Mesenchymal stem cell (in vitro differentiated cells and primary cell): ENCODE measurements around the gene DDIT3.
A peak's percentile ranks its signal among the peaks of the same experiment; 100 is the strongest.

Source experiments
- DNase-seq: peaks from one replicate; pipeline ENCODE4 v3.0.0-alpha.2; 2013
- H2AFZ ChIP-seq: one replicate; pipeline ENCODE4 v1.6.1; 2013; ENCODE audit warnings: low read depth, mild to moderate bottlenecking, control low read depth, inconsistent platforms, low read length, moderate library complexity
- H2AK5ac ChIP-seq: 2 replicates; pipeline ENCODE4 v1.6.1; 2013; ENCODE audit warnings: low read length, moderate library complexity, mild to moderate bottlenecking, inconsistent platforms; ENCODE audit not compliant: severe bottlenecking
- H2BK120ac ChIP-seq: one replicate; pipeline ENCODE4 v1.6.1; 2013; ENCODE audit warnings: low read depth, mild to moderate bottlenecking, inconsistent platforms, low read length, moderate library complexity
- H2BK12ac ChIP-seq, 2 experiments: one replicate each; pipeline ENCODE4 v1.6.1; 2013; ENCODE audit warnings: inconsistent platforms in 2 of 2, low read length in 2 of 2, mild to moderate bottlenecking in 2 of 2, moderate library complexity in 2 of 2, control low read depth in 1 of 2
- H2BK15ac ChIP-seq: one replicate; pipeline ENCODE4 v1.6.1; 2013; ENCODE audit warnings: mild to moderate bottlenecking, low read depth, inconsistent platforms; ENCODE audit not compliant: poor library complexity, severe bottlenecking
- H2BK5ac ChIP-seq: 2 replicates; pipeline ENCODE4 v1.6.1; 2013; ENCODE audit warnings: low read depth, mild to moderate bottlenecking, low read length, control low read depth, inconsistent platforms; ENCODE audit not compliant: poor library complexity, severe bottlenecking
- H3K14ac ChIP-seq, 2 experiments: one replicate each; pipeline ENCODE4 v1.6.1; 2013; ENCODE audit warnings: inconsistent platforms in 2 of 2, low read length in 2 of 2, control low read depth in 1 of 2, mild to moderate bottlenecking in 1 of 2, moderate library complexity in 1 of 2
- H3K18ac ChIP-seq, 2 experiments: one replicate each; pipeline ENCODE4 v1.6.1; 2013; ENCODE audit warnings: inconsistent platforms in 2 of 2, low read length in 2 of 2, control low read depth in 1 of 2, low read depth in 1 of 2, mild to moderate bottlenecking in 1 of 2
- H3K23ac ChIP-seq, 2 experiments: one replicate each; pipeline ENCODE4 v1.6.1; 2013; ENCODE audit warnings: inconsistent platforms in 2 of 2, low read length in 2 of 2, mild to moderate bottlenecking in 2 of 2, moderate library complexity in 2 of 2, control low read depth in 1 of 2
- H3K27ac ChIP-seq: 2 replicates; pipeline ENCODE4 v1.5.1; 2013; ENCODE audit warnings: mild to moderate bottlenecking, moderate library complexity, low read length, control low read depth, inconsistent platforms; ENCODE audit not compliant: poor library complexity, severe bottlenecking
- H3K27me3 ChIP-seq, 2 experiments: 2 replicates each; pipeline versions ENCODE4 v1.6.1 to v1.7.0; 2013; ENCODE audit warnings: low read length in 2 of 2, mild to moderate bottlenecking in 2 of 2, moderate library complexity in 2 of 2, control low read depth in 1 of 2, inconsistent platforms in 1 of 2; ENCODE audit not compliant: control insufficient read depth in 1 of 2, insufficient read depth in 1 of 2
- H3K36me3 ChIP-seq, 2 experiments: 2 replicates each; pipeline versions ENCODE4 v1.6.1 to v1.7.0; 2013; ENCODE audit warnings: low read length in 2 of 2, control low read depth in 1 of 2, inconsistent platforms in 1 of 2, low read depth in 1 of 2, mild to moderate bottlenecking in 1 of 2; ENCODE audit not compliant: insufficient read depth in 2 of 2, control insufficient read depth in 1 of 2
- H3K4ac ChIP-seq, 2 experiments: one replicate each; pipeline ENCODE4 v1.6.1; 2013; ENCODE audit warnings: inconsistent platforms in 2 of 2, low read length in 2 of 2, mild to moderate bottlenecking in 2 of 2, moderate library complexity in 2 of 2, control low read depth in 1 of 2, low read depth in 1 of 2
- H3K4me1 ChIP-seq: 2 replicates; pipeline ENCODE4 v1.6.1; 2013; ENCODE audit warnings: low read depth, low read length, control low read depth; ENCODE audit not compliant: control insufficient read depth, insufficient read depth
- H3K4me2 ChIP-seq: 2 replicates; pipeline ENCODE4 v1.6.1; 2013; ENCODE audit warnings: low read length, mild to moderate bottlenecking, inconsistent platforms; ENCODE audit not compliant: poor library complexity, severe bottlenecking
- H3K4me3 ChIP-seq, 2 experiments: 2 replicates each; pipeline versions ENCODE4 v1.5.1 to v1.7.0; 2013; ENCODE audit warnings: low read length in 2 of 2, mild to moderate bottlenecking in 2 of 2, control low read depth in 1 of 2, low read depth in 1 of 2; ENCODE audit not compliant: insufficient read depth in 1 of 2
- H3K79me1 ChIP-seq: replicated peaks from 2 replicates; pipeline ENCODE4 v1.6.1; 2013; ENCODE audit warnings: mild to moderate bottlenecking, control low read depth, low read length, inconsistent platforms; ENCODE audit not compliant: poor library complexity, severe bottlenecking
- H3K9ac ChIP-seq: 2 replicates; pipeline ENCODE4 v1.7.0; 2013; ENCODE audit warnings: mild to moderate bottlenecking, low read length, moderate library complexity
- H3K9me3 ChIP-seq: 2 replicates; pipeline ENCODE4 v1.7.0; 2013; ENCODE audit warnings: mild to moderate bottlenecking, low read length; ENCODE audit not compliant: control insufficient read depth
- H4K8ac ChIP-seq: one replicate; pipeline ENCODE4 v1.6.1; 2013; ENCODE audit warnings: inconsistent platforms, mild to moderate bottlenecking, low read length, moderate library complexity
- H4K91ac ChIP-seq: one replicate; pipeline ENCODE4 v1.6.1; 2013; ENCODE audit warnings: mild to moderate bottlenecking, low read length, inconsistent platforms
- WGBS: methylation state at CpG from one replicate; pipeline ENCODE4 v1.1.7; 2013; ENCODE audit warnings: mixed read lengths; 5-methylcytosine and 5-hydroxymethylcytosine counted together

Gene DDIT3

DNA sequence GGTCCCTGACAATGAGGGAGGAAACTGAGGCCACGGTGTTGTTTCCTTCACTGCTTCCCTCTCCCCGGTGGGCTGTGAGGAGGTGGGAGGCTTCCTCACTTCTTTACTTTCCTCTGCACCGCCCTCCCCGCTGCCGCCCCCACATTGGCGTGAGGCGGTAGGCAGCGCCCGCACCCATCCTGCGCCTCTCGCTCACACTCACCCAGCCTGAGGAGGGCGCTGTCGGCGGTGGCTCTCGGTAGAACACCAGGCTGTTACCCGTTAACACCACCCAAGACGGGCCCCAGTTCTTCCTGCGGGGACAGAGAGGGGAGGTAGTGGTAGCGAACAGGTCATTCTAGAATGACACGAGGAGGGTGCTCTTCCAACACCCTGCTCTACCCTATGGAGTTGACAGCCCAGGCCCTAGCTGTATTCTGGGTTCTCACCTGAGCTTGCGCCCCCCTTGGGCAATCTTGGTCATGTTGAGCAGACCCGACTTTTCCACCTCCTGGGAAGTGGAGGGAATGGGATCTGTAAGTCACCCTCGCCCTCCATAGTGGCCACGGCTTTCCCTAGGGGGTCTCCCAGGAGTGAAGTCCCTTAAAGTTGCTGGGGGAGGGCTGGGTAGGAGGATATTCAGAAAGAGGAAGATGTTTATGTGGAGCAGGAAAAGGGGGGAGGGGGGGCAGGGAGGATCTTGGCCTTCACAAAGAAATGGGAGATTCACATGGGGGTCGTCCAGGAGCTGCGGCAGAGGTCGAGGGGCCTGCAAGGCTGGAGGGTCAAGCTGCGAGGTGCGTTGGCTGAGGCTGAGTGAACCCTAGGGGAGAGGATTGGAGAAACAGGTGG is 43.9 kb downstream of the DDIT3 start:
- peak overlapping the region in 1 of 2 experiments; percentile 55 for H3K4me3 ChIP-seq
- H2BK12ac ChIP-seq, result no peak overlapping the region
- H2AK5ac ChIP-seq, result no peak overlapping the region
- H3K9me3 ChIP-seq, result no peaks in the 10 kb centered on the region
- H3K36me3 ChIP-seq, result no peaks in the 10 kb centered on the region
- no peak for DNase-seq
- H4K8ac ChIP-seq, result no peak overlapping the region
- no peak overlapping the region for H2BK120ac ChIP-seq
- no peak overlapping the region for H3K18ac ChIP-seq
- H3K9ac ChIP-seq, result no peak overlapping the region
- H3K4me2 ChIP-seq, result no peak overlapping the region
- no peak overlapping the region for H4K91ac ChIP-seq
- no peak overlapping the region for H3K4ac ChIP-seq
- H3K79me1 ChIP-seq, result no peaks in the 10 kb centered on the region
- H3K14ac ChIP-seq, result no peak overlapping the region
- no peak overlapping the region for H3K23ac ChIP-seq
- H2BK5ac ChIP-seq, result no peak overlapping the region
- no peak overlapping the region for H2AFZ ChIP-seq
- no peak overlapping the region for H2BK15ac ChIP-seq
- H3K27ac ChIP-seq, result no peak overlapping the region
- peaks cover 17% of the 10 kb centered on the region for H3K4me1 ChIP-seq
- WGBS, result 43% methylated on average over 22 of the region's 29 CpGs
- peaks cover 63 to 96% of the 10 kb centered on the region in 2 experiments for H3K27me3 ChIP-seq

DNA sequence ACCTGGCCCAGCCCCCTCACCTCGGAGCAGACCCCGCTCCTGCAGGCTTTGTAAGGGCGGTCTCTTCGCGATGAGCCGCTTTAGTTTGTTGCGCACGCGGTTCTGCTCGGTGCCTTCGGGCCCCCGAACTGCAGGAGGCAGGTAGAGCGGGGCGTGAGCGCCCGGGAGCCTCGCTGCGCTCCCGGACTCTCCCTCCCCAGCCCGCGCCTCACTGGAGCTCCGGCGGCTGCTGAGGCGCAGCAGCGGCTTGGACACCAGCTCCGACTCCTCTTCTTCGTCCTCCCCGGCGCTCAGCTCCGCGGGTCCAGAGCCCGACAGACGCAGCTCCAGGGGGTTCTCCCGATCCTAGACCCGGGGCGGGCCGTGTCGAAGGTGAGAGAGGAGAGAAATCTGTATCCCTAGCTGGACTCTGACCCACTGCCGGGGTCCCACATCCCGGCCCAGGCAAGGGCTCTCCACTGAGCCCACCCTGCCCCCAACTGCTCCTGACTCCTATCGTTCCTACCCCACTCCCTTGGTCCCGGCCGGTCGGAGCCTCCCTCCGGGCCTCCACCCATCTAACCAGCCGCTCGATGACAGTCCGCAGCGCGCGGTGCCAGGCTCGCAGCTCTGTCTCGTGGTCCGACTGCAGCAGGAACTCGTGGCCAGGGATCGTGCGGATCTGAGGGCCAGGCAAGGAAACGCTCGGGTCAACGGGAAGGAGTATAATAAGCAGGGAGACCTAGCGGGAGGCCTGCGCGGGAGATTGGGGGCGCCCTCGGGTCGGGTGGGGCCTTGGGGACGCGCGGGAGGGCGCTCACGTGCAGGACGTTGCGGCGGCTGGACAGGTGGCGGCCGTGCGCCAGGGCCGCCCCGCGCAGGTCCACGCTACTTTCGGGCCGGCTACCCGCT is 44.8 kb downstream of the DDIT3 start:
- H3K79me1 ChIP-seq, result no peaks in the 10 kb centered on the region
- H2AFZ ChIP-seq, result peak overlapping the region; percentile 24
- peak overlapping the region; percentile 4 to 55 for H3K4me3 ChIP-seq
- peak overlapping the region; percentile 72 for H3K4me2 ChIP-seq
- no peak overlapping the region for H4K8ac ChIP-seq
- H2BK12ac ChIP-seq, result no peak overlapping the region
- H3K27ac ChIP-seq, result no peak overlapping the region
- no peak overlapping the region for H2BK15ac ChIP-seq
- DNase-seq, result peak; percentile 51
- no peak overlapping the region for H2BK120ac ChIP-seq
- no peak overlapping the region for H3K9ac ChIP-seq
- no peak overlapping the region for H2BK5ac ChIP-seq
- no peak overlapping the region for H3K14ac ChIP-seq
- H4K91ac ChIP-seq, result no peak overlapping the region
- peak overlapping the region in 1 of 2 experiments; percentile 76 for H3K23ac ChIP-seq
- H3K4me1 ChIP-seq, result peaks cover 17% of the 10 kb centered on the region
- H3K18ac ChIP-seq, result no peak overlapping the region
- H3K9me3 ChIP-seq, result no peaks in the 10 kb centered on the region
- no peaks in the 10 kb centered on the region for H3K36me3 ChIP-seq
- no peak overlapping the region for H3K4ac ChIP-seq
- H3K27me3 ChIP-seq, result peaks cover 72 to 96% of the 10 kb centered on the region in 2 experiments
- 4% methylated on average over 56 of the region's 84 CpGs for WGBS
- no peak overlapping the region for H2AK5ac ChIP-seq

DNA sequence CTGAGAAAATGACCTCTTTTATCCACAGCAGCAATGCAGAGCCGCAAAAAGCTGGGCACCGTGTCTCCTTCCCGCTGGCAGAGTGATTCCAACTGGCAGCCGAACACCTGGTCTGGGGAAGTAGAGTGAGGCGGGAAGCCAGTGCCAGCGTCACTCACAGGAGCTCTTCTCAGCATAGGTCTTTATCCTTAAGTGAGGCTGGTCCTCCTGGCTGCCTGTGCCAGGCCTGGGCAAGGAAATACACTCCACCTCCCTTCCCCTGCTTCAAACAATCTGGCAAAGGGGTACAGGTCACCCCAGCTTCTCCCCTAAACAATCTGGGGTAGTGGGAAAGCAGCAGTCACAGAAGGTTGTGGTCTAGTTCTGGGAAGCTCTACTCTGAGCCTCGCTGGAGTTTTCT is 45.5 kb downstream of the DDIT3 start:
- no peak overlapping the region for H2BK120ac ChIP-seq
- 67% methylated on average over 7 of the region's 7 CpGs for WGBS
- H3K9me3 ChIP-seq, result no peaks in the 10 kb centered on the region
- no peaks in the 10 kb centered on the region for H3K79me1 ChIP-seq
- no peak overlapping the region for H3K27ac ChIP-seq
- H4K91ac ChIP-seq, result no peak overlapping the region
- no peak overlapping the region for H4K8ac ChIP-seq
- no peak overlapping the region for H3K14ac ChIP-seq
- H3K4me3 ChIP-seq, result no peak overlapping the region
- H3K36me3 ChIP-seq, result no peaks in the 10 kb centered on the region
- peak overlapping the region in 1 of 2 experiments; percentile 76 for H3K23ac ChIP-seq
- peaks cover 17% of the 10 kb centered on the region for H3K4me1 ChIP-seq
- H2BK5ac ChIP-seq, result no peak overlapping the region
- no peak overlapping the region for H3K18ac ChIP-seq
- peaks cover 78 to 98% of the 10 kb centered on the region in 2 experiments for H3K27me3 ChIP-seq
- peak overlapping the region; percentile 72 for H3K4me2 ChIP-seq
- H2BK15ac ChIP-seq, result no peak overlapping the region
- no peak overlapping the region for H3K4ac ChIP-seq
- H3K9ac ChIP-seq, result no peak overlapping the region
- DNase-seq, result no peak
- H2BK12ac ChIP-seq, result no peak overlapping the region
- no peak overlapping the region for H2AK5ac ChIP-seq
- no peak overlapping the region for H2AFZ ChIP-seq

DNA sequence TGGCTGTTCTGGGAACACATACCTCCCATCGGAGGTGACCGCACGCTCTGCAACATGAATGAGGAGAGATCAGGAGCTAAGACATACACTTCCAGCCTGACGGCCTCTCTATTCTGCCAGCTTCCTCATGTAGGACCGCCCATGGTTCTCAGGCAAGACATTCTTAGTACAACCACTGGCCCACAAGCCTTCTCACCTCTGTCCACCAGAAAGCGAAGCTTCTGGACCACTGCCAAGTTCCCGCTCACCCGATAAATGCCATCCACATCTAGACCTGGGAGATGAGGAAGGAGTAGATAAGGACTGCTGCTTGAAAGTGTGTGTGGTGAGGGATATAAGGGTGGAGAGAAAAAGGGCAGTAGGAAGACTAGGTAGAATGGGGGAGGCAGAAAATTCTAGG is 45.9 kb downstream of the DDIT3 start:
- H3K18ac ChIP-seq, result no peak overlapping the region
- no peak overlapping the region for H2BK5ac ChIP-seq
- H3K4me2 ChIP-seq, result no peak overlapping the region
- 90% methylated on average over 8 of the region's 8 CpGs for WGBS
- no peak overlapping the region for H2BK120ac ChIP-seq
- H3K23ac ChIP-seq, result no peak overlapping the region
- H3K4me1 ChIP-seq, result peaks cover 16% of the 10 kb centered on the region
- DNase-seq, result no peak
- no peak overlapping the region for H4K91ac ChIP-seq
- H3K36me3 ChIP-seq, result no peaks in the 10 kb centered on the region
- H3K79me1 ChIP-seq, result no peaks in the 10 kb centered on the region
- H3K14ac ChIP-seq, result no peak overlapping the region
- no peak overlapping the region for H3K27ac ChIP-seq
- H3K9me3 ChIP-seq, result no peaks in the 10 kb centered on the region
- H3K9ac ChIP-seq, result no peak overlapping the region
- peaks cover 82 to 98% of the 10 kb centered on the region in 2 experiments for H3K27me3 ChIP-seq
- H2AK5ac ChIP-seq, result no peak overlapping the region
- H2BK15ac ChIP-seq, result no peak overlapping the region
- H2AFZ ChIP-seq, result no peak overlapping the region
- H2BK12ac ChIP-seq, result no peak overlapping the region
- H3K4me3 ChIP-seq, result no peak overlapping the region
- no peak overlapping the region for H3K4ac ChIP-seq
- no peak overlapping the region for H4K8ac ChIP-seq
